HG02840 (cell line): Measurements from ENCODE around the gene ANGPTL4.
"Not testable (repeated sequence)": the region's sequence is repeated elsewhere in the genome, so short reads cannot be mapped to it uniquely, and the experiment has no call there.

Experiments
- ATAC-seq: cut with Tn5 transposase; IDR thresholded peaks from one replicate; pipeline ENCODE4 v1.9.1; 2021; ENCODE audit warnings: mild to moderate bottlenecking, moderate library complexity, moderate number of reproducible peaks; ENCODE audit not compliant: unreplicated experiment, low FRiP score

ANGPTL4 gene

DNA sequence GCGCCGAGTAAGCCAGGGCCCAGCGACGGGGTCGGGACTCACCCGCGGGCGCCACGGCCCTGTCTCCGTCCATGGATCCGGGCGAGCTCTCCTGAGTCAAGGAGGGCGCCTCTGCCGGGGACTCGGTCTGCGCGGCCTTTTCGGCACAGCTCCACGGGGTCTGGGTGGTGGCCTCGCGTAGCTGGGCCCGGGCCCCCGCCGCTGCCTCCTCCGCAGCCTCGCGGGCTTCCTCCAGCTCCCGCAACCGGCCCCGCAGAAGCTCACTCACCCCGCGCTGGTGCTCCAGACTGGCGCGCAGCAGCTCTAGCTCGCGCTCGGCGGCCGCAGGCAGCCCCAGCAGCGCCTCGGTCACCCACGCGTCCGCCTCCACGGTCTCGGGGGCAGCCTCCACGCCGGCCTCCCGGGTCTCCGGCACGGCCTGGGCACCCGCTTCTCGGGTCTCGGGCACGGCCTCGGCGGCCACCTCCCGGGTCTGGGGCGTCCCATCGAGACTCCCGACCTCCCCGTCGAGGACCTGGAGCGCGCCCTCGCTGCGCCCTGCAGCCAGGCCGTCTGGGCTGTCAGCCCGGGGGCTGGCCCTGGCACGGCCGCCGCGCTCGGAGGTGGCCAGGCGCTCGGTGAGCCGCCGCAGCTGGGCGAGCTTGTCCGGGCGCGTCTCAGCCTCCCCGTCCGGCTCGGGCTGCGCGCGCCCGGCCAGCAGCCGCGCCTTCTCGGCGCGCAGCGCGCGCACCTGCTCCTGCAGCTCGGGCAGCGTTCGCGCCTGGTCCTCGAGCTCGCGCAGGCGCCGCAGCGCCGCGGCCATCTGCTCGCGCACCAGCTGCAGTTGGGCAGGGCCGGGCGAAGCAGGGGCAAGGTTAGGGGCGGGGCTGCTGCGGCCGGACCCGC is 29.3 kb upstream of the ANGPTL4 start:
- ATAC-seq = no peak

DNA sequence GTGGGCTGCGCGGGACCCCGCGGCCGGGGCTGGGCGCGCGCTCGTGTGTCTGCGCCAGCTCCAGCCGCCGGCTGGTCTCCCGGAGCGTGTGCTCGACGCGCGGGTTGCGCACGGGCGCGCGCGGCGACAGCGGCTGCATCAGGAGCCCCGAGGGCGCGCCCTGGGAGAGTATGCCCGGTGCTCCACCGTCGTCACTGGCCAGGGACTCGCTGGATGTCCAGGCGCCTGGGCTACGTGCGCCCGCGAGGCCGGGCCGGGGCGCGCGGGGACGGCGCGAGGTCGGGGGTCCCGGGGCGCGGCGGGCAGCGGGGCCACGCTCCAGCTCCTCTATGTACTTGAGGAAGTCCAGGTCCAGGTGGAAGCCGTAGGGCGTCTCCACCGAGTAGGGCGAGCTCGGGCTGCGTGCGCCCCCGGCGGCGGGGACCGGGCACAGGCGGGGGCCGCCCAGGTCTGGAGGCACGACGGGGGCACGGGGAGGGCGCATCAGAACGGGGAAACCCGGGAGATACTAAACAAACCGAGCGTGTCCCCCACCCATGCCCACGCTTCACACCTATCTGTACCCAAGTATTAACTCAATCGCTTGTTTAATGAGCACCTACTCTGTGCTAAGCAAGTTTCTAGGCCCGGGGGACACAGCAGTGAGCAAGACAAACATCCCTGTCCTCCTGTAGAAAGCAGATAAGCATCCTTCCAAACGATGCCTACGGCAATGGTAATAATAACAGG is 28.4 kb upstream of the ANGPTL4 start:
- ATAC-seq = no peak

DNA sequence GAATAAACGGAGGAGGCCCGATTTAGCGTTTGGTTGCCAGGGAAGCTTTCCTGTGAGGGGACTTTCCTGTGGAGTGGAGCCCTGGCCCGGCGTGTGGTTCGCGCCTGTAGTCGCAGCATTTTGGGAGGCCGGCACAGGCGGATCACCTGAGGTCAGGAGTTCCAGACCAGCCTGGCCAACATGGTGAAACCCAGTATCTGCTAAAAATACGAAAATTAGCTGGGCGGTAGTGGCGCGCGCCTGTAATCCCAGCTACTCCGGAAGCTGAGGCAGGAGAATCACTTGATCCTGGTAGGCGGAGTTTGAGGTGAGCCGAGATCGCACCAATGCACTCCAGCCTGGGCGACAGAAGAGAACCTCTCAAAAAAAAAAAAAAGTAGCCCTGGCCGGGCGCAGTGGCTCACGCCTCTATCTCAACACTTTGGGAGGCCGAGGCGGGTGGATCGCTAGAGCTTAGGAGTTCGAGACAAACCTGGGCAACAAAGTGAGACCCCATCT is 27.8 kb upstream of the ANGPTL4 start:
- no peak for ATAC-seq

DNA sequence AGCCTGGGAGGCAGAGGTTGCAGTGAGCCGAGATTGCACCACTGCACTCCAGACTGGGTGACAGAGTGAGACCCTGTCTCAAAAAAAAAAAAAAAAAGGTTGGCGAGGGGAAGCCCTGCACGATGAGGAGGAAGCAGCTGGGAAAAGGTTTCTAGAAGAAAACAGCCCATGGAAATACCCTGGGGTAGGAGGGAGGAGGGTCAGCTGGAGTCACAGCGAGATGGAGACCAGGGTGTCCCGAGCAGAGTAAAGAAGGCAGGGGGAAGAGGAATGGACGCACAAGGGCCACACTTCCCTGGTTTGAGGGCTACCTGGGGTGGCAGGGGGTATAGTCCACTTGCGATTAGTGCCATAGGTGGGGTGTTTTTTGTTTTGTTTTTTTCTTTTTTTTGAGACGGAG is 27.3 kb upstream of the ANGPTL4 start:
- no peak for ATAC-seq

DNA sequence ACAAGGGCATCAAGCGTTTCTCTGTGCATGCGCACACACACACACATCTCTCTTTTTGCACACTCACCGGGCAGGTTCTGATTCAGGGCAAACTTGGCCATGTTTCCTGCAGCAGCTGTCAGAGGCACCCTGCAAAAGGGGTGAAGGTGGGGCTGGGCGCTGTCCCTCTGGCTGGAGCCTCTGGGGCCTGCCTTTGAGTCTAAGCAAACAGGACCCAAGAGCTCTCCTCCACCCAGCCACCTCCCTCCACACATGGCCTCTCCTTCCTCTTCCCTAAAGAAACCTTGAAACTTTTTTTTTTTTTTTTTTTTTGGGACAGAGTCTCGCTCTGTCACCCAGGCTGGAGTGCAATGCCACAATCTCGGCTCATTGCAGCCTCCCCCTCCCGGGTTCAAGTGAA is 26.2 kb upstream of the ANGPTL4 start:
- ATAC-seq = no peak

DNA sequence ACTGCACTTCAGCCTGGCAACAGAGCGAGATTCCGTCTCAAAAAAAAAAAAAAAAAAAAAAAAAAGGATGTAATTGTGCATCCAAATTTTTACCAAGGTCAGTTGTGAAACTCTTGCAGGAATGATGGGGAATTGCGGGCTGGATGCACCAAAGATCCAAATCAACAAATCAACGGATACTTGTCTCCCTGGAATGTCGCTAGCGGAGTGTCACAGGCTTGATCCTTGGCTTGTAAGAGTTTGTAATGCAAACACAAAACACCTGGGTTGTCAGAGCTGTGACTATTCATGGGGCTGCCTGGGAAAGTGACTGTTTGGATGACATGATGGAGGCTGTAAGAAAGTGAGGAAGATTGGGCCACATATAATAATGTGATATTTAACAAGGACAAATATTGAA is 25.1 kb upstream of the ANGPTL4 start:
- ATAC-seq = no peak

DNA sequence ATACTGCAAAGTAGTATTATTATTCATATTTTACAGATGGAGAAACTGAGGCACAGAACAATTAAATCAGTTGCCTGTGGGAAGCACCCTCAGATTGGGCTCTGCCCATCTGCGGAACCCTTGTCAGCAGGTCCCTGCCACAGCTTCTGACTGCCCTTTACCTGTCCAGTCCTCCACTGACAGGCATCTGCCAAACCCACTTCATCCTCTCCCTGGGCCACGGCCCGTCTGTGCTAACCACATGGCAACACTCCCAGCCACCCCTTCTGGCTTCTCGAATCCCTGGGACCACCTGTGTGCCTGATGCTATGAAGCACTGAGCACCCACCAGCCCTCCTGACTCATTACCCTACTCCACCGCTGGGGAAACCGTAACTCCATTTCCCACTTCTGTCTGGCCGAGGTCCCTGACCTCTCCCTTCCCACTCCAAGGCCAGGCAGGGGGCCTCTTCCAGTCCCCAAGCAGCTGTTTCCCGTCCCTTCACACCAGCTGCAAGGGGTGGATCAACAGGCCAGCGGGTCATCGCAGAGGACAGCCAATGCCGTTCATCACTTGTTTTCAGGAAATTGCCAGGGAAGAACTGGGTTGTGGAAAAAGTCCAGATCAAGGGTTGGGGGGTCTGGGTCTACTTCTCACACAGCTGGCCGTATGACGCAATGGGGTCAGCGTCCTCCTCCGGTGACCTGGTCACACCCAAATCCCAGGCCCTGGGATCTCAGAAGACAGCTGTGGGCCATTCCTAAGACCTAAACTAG is 23.4 kb upstream of the ANGPTL4 start:
- ATAC-seq = no peak

DNA sequence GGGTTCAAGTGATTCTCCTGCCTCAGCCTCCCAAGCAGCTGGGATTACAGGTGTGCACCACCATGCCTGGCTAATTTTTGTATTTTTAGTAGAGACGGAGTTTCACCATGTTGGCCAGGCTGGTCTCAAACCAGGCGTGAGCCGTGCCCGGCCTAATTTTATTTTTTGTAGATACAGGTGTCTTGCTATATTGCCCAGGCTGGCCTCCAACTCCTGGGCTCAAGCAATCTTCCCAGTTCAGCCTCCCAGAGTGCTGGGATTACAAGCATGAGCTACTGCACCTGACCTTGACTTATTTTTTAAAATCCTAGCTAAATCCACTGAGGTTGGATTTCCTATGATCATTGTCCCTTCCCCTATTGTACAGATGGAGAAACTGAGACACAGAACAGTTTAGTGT is 22.5 kb upstream of the ANGPTL4 start:
- not testable (repeated sequence) for ATAC-seq

DNA sequence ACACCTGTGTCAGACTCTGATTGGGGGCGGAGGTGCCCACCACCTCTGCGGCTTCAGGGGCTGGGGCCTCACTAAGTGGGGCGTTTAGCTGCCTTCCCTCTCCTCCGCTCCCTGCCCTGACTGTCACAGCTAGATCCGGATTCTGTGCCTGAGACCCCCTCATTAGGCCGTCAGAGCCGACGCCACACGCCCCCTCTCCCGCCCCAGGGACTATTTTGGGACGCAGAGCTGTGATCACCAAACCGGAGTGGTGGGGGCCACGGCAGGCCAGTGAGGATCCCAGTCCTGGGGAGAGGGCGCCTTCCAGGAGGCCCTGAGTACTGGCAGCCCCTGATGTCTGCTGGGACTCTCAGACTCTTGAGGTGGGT is 21.7 kb upstream of the ANGPTL4 start:
- no peak for ATAC-seq

DNA sequence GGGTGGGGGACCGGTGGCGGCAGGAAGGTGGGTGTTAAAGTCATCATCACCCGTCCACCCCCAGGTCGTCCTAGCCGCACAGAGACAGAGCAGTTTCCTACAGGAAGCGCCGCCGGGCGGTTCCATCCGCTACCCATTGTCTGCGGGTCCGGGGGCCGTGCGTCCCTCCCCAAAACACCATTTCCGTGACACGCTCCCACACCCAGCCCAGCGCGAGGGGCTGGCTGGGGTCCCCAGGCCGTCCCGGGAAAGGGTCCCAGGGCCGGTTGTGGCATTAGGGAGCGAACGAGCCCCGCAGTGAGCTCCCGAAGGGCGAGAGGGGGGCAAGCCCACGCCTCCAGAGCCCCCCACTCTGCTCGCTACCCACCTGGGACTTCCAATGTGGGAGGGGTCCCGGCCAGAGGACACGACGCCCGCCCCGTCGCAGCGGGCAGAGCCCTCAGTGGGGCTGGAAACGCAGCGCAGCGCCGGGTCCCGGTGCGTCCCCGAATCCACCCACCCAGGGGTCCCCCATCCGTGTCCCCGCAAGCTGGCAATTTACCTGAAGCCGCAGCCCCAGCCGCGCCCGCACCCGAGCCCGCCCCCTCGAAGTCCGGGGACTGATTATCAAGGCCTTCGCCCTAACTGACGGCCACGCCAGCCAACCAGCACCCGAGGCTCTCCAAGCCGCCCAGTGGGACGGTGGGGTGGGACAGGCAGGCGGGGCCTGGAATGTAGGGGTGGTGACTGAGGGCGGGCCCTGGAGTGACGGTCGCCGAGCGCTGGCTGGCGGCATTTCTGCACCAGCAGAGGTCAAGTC is 21.1 kb upstream of the ANGPTL4 start, which contains the start of gene KANK3:
Gene KANK3, minus strand, starts transcription at position 579 of the 799 bp plus-strand sequence. CDS start 5,434 bp downstream, outside the sequence.
- no peak for ATAC-seq

DNA sequence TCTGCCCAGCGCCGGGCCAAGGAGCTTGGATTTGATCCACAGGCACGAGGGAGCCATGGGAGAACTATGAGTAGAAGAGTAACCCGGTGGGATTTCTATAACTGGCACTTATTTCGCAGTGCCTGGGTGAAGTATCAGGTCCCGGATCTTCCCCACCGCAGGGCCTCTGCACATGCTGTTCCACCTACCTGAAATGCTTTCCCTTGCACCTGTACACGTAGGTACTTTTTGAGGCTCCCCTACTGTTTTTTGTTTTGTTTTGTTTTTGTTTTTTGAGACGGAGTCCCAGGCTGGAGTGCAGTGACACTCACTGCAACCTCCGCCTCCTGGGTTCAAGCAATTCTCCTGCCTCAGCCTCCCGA is 20.5 kb upstream of the ANGPTL4 start:
- ATAC-seq = no peak

DNA sequence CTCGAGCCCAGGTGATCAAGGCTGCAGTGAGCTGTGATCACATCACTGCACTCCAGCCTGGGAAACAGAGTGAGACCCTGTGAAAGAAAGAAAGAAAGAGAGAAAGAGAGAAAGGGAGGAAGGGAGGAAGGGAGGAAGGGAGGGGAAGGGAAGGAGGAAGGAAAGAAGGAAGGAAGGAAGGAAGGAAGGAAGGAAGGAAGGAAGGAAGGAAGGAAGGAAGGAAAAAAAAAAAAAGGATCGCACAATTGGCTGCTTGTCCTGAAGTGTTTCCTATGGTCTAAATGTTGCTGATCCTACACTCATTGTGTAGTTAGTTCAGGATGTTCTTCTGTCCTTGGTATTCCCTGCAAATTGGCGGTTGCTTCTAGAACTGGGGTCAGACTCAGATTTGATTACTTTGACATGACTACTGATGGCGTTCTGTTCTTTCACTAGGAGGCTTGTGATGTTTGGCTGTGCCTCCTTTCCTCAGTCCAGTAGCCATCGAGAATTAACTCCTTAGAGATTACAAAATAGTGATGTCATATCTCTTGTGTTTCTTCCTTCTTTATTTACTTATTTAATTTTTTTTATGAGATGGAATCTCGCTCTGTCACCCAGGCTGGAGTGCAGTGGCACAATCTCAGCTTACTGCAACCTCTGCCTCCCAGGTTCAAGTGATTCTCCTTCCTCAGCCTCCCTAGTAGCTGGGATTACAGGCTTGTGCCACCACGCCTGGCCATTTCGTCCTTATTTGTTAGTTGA is 14.2 kb upstream of the ANGPTL4 start:
- ATAC-seq = not testable (repeated sequence)

DNA sequence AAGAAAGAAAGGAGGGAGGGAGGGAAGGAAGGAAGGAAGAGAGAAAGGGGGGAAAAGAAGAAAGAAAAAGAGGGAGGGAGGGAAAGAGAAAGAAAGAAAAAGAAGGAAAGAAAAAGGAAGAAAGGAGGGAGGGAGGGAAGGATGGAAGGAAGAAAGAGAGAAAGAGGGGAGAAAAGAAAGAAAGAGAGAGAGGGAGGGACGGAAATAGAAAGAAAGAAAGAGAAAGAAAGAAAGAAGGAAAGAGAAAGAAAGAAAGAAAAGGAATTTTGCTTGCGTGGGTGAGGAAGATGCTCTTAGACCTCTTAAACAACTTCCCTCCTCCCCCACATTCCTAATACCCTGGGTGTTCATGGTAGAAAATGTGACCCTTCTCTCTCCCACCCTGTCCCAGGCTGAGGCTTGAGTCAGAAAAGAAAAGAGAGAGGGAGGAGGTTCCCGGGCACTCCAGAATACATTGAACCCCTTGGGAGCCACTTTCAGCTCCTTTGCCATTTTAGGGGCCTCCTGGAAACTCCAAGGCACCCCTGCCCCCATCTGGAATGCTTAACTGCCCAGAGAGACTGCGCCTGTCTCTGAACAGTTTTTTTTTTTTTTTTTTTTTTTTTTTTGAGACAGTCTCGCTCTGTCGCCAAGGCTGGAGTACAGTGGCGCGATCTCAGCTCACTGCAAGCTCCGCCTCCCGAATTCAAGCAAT is 11.7 kb upstream of the ANGPTL4 start:
- ATAC-seq = no peak

DNA sequence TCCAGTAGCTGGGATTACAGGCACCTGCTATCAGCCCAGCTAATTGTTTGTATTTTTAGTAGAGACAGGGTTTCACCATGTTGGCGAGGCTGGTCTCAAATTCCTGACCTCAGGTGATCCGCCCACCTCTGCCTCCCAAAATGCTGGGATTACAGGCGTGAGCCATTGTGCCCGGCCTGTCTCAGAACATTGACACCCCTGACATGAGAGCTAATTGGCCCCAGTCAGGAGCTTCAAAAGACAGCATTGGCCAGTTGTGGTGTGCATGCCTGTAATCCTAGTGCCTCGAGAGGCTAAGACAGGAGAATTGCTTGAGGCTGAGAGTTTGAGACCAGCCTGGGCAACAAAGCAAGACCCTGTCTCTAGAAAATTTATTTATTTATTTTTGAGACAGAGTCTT is 11.1 kb upstream of the ANGPTL4 start:
- ATAC-seq = not testable (repeated sequence)

DNA sequence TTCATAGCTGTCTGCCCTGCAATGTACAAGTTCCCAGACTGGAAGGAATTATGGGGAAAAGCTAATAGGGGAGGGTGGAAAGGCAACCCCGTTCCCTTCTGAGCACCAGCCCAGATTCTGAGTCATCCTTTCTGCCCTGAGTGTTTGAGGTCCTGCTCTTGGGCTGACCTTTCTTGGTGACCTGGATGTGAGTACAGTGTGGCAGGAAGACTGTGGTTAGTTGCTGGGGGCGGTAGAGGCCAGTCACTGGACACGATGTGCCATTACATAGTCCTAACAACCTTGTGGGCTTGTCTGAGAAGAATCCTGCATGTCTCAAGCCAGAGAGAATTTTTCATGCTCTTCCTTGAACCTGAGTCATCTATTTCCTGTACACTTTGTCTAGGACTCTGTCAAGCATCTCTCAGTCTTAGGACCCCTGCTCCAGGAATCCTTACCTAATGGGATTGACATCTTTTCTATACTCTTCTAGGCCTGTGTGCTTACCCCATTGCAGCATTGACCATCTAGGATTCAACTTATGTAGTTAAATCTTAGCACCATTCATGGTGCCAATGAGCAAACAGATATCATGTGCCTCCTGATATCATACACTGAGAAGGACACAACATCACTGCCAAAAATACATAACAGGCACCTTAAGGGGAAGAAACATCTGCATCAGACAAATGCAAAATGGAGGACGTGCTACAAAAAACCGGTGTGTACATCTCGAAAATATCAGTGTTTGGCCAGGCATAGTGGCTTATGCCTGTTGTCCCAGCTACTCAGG is 8.1 kb upstream of the ANGPTL4 start:
- no peak for ATAC-seq

DNA sequence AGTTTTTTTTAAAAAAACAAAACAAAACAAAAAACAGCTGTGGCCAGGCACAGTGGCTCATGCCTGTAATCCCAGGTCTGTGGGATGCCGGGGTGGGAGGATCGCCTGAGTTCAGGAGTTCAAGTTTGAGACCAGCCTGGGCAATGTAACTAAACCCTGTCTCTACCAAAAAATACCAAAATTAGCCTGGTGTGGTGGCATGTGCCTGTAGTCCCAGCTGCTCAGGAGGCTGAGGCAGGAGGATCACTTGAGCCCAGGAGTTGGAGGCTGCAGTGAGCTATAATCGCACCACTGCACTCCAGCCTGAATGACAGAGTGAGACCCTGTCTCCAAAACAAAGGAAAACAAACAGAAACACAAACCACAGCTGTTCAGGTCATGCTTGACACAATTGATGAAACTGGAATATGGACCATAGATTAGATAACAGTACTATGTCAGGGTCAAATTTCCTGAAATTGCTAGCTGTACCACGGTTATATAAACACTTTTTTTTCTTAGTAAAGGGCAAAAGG is 6.9 kb upstream of the ANGPTL4 start:
- no peak for ATAC-seq

DNA sequence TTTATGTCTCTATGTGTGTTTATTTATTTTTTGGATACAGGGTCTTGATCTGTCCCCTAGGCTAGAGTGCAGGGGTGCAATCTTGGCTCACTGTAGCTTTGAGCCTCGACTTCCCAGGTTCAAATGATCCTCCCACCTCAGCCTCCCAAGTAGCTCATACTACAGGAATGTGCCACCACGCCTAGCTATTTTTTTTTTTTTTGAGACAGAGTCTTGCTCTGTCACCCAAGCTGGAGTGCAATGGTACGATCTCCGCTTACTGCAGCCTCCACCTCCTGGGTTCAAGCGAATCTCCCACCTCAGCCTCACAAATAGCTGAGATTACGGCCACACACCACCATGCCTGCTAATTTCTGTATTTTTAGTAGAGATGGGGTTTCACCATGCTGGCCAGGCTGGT is 5.0 kb upstream of the ANGPTL4 start:
- no peak for ATAC-seq

DNA sequence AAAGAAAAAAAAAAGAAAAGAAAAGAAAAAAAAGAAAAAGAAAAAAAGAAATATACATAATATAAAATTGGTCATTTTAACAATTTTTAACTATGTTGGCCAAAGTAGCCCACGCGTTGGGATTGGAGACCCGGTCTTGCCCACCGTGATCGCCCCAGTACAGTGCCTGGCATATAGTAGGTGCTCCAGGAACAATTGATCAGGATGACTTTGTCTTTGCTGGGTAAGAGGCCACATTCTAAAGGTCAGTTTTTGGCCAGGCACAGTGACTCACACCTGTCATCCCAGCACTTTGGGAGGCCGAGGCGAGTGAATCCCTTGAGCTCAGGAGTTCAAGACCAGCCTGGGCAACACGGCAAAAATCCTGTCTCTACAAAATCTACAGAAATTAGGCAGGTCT is 3.8 kb upstream of the ANGPTL4 start:
- ATAC-seq = no peak
